GM10266 (cell line): Measurements from ENCODE around the gene ATXN1L.

Experiments
- DNase-seq: peaks from one replicate; pipeline ENCODE4 v3.0.0; 2012; ENCODE audit errors: extremely low spot score
- CTCF ChIP-seq: IDR thresholded peaks from 2 replicates; pipeline ENCODE4 v1.5.1; 2012; ENCODE audit warnings: mild to moderate bottlenecking, low read depth; ENCODE audit not compliant: control insufficient read depth, insufficient read depth; ENCODE audit errors: missing control alignments

The ATXN1L gene

GRCh38 chr16:71843572-71843971 is 2.2 kb upstream of the ATXN1L start:
- no peak for DNase-seq
- TF ChIP-seq CTCF, result no peak

- DNase-seq, result no peak
- TF ChIP-seq CTCF, result no peak
Observed at GRCh38 chr16:71846431-71846830, 655 bp downstream of the ATXN1L start.

- DNase-seq, result no peak
- no peak for TF ChIP-seq CTCF
Observed at GRCh38 chr16:71847096-71847495, 1.3 kb downstream of the ATXN1L start.

- TF ChIP-seq CTCF, result no peak
- no peak for DNase-seq
Observed at GRCh38 chr16:71848622-71849021, 2.8 kb downstream of the ATXN1L start.

- no peak for DNase-seq
Observed at GRCh38 chr16:71851746-71852145, 6.0 kb downstream of the ATXN1L start.

GRCh38 chr16:71852158-71852557 is 6.4 kb downstream of the ATXN1L start:
- no peak for TF ChIP-seq CTCF
- DNase-seq, result no peak

More at GRCh38 chr16:71851746-71852145, 6.0 kb downstream of the ATXN1L start:
- no peak for TF ChIP-seq CTCF

GRCh38 chr16:71852561-71852960 is 6.8 kb downstream of the ATXN1L start:
- no peak for DNase-seq
- no peak for TF ChIP-seq CTCF
